Frontal cortex (tissue), 4 donors: ENCODE data around the gene NIPAL4. TPM values are rescaled to one million over a fixed set of nuclear protein-coding genes. Genes with fewer than 3 reads are reported as not detected.
A peak's percentile ranks its signal among the peaks of the same experiment; 100 is the strongest.

Experiments used
- DNase-seq, 2 donors: peaks; one replicate each; pipeline ENCODE4 v3.0.0; 2012; ENCODE audit warnings: low spot score in 2 of 2
- FAIRE-seq: peaks from 2 replicates; lab custom pipeline; 2012; peaks lifted over from hg19 to GRCh38; lab: Jason Lieb, UNC
- total RNA-seq: library from RNA; depleted of rRNA; stranded (reverse); fragments of >200 nt; gene quantifications from one replicate; pipeline ENCODE4 v1.2.3, GENCODE V29; 2014
- donor health status: control.
- donor health status: control.
- donor health status: control.

NIPAL4 gene
- total RNA-seq, 1 donor from 2014 or later = not detected

DNA sequence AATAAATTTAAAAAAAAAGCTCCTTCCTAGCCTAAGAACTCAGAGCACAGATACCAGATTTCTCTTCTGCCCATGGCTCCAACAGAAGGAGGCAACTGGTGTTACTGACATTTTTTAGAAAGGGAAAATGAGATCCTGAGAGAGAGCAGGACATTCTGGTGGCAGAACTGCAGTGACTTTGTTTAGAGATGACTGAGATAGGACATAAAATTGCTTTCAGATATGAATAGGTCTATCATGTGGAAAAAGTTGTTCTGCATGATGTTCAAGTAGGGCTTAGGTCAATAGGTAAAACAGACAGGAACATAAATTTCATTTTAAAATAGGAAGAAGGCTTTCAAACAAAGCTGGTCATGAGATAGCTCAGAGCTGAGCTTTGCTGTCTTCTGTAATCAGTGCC lies 49.6 kb downstream of the NIPAL4 start:
- FAIRE-seq (no peak), DNase-seq (no peak)

DNA sequence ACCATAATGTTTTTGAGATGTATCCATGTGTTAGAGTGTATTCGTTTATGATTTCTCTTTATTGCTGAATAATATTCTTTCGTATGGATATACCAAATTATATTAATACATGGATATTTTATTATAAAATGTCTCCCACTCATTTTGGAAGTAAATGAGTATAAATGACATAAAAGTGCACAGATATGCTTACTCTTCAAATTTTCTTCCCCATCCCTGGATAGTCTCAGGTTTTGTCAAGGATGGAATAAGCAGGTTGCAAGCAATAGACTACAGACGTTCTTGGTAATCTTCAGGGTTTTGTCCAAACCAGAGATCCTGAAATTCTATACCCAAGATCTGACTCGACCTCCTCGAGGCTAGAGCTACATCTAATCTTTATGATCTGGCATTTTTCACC lies 50.7 kb downstream of the NIPAL4 start:
- DNase-seq (no peak), FAIRE-seq (no peak)

DNA sequence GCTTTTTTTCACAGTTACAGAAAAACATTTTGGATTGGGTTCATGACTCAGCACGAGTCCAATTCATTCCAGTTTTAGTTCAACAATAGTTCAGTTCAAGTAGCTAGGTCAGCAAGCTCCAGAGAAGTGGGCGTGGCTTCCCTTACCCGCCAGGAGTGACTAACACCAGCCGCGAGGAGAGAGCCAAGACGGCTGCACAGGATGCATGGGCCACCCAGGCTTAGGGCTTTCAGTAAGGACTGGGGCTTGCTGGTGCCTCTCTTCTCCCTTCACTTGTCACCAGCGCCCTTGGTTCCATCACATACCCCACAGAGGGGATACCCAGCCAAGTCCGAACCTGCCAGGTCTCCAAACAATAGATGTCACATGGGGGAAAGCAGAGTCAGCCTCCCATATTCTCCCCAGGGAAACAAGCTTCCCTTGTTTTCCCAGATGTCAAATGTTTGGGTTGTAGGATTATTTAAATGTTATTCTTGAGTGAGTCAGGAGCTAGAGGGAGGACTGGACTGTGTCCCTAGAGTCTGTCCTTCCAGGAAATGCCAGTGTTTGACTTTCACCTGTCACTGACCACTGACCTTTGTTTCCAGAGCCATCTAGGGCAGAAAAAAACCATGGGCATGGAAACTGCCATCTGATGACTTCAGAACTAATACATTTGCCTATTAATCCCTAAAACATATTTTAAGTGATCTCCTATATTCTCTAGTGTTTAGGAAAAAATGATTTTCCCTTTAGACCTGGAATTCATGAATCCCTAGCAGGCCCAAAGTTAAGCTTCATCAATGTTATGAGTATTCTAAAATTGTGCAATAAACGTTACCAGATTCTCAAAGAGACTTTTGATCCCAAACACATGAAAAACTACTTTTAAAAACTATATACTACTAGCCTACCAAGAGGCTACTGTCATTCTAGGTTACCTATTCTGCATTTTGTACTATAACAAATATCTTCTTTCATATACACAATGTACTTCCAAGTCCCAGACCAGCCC lies 51.9 kb downstream of the NIPAL4 start:
- FAIRE-seq = no peak
- DNase-seq = peak; percentile 15 to 52

DNA sequence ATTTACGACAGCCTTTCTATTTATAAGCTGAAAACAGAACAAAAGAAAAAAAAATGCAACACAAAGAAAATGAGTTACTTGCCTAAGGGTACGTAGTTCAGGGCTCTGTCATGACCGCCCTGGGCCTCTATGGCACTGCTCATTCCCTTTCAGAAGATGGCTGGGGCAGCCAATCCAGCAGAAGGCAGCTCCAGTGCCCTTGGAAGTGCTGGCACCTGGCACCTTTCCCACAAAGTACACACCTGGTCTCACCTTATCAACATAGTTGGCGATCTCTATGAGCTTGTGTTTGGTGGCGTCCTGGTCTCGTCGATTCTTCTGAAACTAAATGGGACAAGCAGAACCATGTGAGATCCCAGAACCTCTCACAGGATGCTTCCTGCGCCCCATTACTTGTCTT lies 53.2 kb downstream of the NIPAL4 start:
- no peak for FAIRE-seq

DNA sequence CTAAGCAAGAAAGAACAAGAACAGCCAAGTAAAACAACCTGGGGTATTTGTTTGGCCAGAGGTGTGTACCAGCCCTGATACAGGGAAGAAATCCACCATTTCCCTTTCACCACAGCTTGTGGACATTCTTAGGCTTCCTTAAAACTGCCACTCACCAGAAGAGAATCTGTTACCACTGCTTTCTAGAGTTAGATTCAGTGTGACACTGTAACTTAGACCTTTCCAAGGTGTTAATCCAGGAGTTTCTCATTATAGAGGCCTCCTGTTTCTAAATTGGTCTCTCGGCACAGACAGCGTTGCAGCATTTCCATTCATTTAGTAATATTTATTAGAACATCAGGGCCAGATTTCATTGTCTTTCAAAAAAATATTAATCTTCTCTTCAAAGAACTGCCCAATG lies 55.0 kb downstream of the NIPAL4 start:
- no peak for DNase-seq
- FAIRE-seq = no peak

More for the DNA sequence above, 53.2 kb downstream of the NIPAL4 start:
- DNase-seq = no peak

DNA sequence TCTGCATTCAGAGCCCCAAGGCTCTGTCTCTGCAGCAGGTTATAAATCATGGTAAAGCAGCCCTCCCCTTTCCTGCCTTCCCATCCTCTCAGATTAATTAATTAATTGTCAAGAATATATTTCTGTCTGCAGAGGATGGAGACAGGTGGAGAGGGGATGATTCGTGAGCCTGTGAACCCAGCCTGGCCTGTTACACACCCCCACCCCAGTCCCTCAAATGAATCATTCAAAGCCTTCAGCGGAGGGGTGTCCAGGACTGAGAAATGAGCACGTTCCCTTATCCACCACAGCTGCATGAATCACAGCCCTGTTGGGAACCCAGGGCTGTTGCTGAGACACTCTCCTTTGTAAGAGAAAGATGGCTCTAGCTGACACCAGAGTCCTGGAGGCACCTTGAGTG lies 56.0 kb downstream of the NIPAL4 start:
- no peak for DNase-seq

DNA sequence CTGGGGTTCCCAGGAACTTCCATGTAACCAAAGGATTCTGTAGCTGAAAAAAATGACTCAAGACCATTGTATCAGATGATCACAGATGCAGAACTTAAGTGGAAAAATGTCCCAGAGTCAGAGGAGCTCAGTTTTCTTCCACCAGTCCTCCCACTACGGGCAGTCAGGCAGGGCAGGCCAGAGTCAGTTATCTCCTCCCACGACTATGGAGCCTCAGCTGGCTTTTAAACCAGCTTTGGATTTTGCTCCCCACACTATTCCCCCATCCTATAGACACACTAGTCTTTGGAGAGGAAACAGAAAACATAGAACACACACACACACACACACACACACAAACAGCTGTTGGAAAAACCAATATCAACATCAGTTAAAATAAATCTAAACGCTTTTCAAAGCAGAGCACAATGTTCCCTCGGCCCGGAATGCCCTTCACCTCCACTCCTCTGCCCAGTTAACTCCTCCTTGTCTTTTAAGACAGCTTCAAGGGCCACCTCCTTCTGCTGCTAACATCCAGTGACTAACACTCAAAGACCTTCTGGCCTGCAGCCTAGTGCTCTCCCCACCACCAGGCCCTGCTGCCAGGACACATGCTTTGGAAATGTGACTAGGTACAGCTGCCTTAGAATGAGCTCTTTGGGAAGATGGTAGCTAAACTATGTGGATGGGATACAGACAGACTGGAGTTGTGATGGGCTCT lies 56.8 kb downstream of the NIPAL4 start:
- FAIRE-seq = no peak

More for the DNA sequence above, 56.0 kb downstream of the NIPAL4 start:
- FAIRE-seq = no peak

DNA sequence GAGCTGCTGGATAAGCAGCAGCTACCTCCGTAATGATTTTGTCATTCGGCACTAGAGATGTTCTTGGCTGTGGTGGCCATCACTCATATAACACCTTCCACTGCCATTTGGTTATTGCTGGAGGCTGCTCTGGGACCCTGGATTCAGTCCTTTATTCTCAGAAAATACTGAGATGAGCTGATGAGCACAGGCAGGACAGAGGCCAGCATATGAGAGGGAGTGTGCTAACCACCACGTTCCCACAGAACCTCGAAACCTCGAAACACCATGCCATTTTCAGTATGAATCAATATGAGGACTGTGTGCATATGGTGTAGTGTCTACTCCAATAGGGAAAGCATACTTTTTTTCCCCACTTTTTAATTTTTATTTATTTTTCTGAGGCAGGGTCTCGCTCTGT lies 59.0 kb downstream of the NIPAL4 start:
- DNase-seq (no peak), FAIRE-seq (no peak)

More for the DNA sequence above, 56.8 kb downstream of the NIPAL4 start:
- no peak for DNase-seq

DNA sequence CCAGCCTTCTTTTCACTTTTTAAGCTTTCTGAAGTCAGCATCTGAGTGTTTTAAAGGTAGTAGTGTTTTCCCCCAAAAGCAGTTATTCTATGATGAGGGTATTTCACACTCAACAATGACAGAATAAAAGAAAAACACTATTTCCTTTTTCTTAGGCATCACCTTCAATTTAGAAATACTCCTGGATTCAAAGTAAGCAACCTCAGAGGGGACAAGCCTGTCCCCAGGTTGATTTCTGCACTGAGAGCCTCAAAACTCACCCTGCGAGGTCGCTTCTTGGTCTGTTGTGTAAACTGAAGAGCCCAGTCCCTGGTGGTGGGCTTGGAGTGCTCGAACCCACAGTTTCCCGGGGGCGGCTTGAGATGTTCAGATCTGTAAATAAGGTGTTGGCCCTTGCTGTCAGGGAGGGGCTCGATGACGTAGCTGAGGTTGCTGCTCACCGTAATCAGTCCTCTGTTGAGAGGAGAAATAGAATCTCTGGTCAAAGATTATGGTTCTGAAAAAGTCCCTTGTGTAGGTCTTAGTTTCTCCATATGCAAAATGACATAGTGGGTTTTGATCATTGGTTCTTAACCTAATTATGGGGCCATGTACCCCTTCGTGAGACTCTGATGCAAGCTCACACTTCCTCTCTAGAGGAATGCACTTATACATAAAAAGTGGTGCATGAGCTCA lies 59.7 kb downstream of the NIPAL4 start:
- no peak for FAIRE-seq
- DNase-seq = no peak

DNA sequence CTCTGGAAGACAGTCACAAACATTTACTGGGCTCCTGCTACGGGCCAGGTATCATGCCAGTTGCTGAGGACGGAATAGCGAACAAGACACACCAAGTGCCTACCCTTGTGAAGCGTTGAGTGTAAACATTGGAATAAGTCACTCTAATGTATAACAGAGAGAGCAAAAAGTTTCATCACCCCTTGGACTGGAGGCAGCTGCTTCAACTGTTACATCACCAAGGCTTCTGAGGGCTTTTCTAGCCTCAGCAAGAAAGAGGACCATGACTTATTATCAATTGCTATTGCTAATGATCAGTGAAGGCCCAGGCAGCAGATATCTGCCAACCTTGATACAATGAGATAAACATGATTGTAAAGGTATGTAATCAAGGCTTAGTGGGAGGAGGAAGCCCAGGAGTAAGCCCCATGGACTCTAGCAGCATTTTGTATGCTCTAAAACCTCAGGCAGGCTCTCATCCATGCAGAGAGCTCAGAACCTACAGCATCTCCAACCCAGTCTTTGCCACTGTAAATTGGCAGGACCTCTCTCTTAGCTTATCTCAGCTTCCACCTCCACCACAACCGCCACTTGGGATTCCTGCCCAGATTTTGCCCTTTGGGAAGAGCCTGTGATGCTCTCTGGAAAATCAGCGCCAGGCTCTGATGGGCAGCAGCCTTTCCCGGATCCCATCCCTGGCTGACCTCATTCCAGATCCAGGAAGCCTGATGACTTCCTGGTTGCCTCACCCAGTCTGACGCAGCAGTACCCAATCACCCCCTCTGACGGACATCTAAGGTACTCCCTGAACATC lies 61.1 kb downstream of the NIPAL4 start:
- DNase-seq (no peak), FAIRE-seq (no peak)

DNA sequence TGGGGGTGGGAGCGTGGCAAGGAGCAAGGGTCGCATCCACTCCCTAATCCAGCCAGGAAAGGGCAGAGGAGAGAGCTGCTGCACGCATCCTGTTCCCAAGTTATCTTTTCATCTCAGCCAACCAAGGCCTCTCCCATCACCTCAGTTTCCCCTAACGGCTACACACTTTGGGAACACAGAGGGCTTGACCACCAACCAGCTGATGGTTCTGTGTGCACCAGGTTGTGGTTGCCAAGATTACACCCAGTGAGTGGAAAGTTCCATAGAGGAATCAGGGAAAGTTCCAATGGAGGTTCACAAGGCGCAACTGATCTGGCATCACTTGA lies 61.7 kb downstream of the NIPAL4 start:
- DNase-seq = no peak
- FAIRE-seq = no peak

DNA sequence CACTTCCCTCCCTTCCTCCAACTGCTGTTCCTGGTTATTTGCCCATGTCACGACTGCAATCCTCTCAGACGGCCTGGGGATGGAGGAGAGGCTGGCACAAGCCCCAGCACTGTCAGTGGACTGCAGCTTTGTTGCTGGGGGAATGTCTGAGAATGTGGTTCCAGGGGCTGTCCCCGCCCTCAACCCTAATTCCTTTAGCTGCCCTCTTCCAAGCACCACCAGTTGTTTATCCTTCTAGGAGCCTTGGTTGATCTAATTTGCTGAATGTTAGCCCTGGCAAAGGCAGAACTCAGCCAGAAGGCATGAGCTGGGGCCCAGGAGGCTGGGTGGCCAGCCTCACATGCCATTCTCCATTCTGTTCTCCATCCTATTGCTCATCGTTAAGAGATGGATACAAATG lies 64.0 kb downstream of the NIPAL4 start:
- DNase-seq (no peak), FAIRE-seq (no peak)

Other genes with a start within 250 kb of the NIPAL4 start
- 71.7 TPM for gene CYFIP2, start 194.1 kb upstream of the NIPAL4 start, total RNA-seq
- gene ADAM19, start 115.6 kb downstream of the NIPAL4 start, total RNA-seq = 12.6 TPM
- gene SOX30, start 192.2 kb downstream of the NIPAL4 start, total RNA-seq = under 0.01 TPM
- not detected for gene C5orf52, start 211.3 kb downstream of the NIPAL4 start, total RNA-seq